ENCODE results near the gene KIAA0825.

GRCh38 chr5:94184870-94185269 lies 433.5 kb downstream of the KIAA0825 start:
- TF ChIP-seq CTCF (IDR thresholded peaks at IDR 0.05), result no peak
- no peak for TF ChIP-seq POLR2A (IDR thresholded peaks at IDR 0.05)

Data from tibial nerve (tissue), 3 donors.